Coronary artery (tissue), 2 donors: ENCODE results near the gene TRMT5.

ENCODE experiments used
- DNase-seq: peaks from one replicate; pipeline ENCODE4 v3.0.0-alpha.2; 2017; ENCODE audit warnings: low spot score
- H3K27ac ChIP-seq, 2 donors: fragments of 200-600 bp; sonication (generic); one replicate each; pipeline ENCODE4 v1.5.1; 2016 to 2019
- H3K4me3 ChIP-seq: fragments of 200-600 bp; sonication (generic); 2 replicates; pipeline ENCODE4 v1.5.1; 2016; ENCODE audit warnings: mild to moderate bottlenecking, moderate library complexity
- TF ChIP-seq, protein P1 (sequence below): fragments of 200-600 bp; sonication (generic); IDR thresholded peaks from one replicate; pipeline ENCODE4 v1.5.1; 2019; ENCODE audit warnings: antibody characterized with exemption

The TRMT5 gene

DNA sequence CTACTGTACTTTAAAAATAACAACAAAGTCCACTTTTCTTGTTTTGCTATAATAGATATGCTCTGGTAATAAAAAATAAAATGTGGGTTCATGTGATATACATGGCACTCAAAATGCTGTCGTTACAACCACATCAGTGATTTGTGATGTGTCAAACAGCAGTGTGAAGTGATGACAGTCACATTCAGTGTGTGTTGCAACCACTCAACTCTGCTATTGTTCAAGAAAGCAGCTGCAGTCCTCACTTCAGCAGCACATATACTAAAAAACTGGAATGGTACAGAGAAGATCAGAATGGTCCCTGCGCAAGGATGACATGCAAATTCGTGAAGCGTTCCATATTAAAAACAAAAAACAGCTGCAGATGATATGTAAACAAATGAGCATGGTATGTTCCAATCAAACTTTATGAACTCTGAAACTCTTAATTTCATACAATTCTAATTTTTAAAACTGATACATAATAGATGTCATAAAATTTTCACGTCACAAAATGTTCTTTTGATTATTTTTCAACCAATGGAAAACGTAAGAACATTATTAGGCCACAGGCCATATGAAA is 6.7 kb downstream of the TRMT5 start:
- no peak overlapping the region for H3K27ac ChIP-seq
- no peak overlapping the region for H3K4me3 ChIP-seq
- TF ChIP-seq, protein P1, sequence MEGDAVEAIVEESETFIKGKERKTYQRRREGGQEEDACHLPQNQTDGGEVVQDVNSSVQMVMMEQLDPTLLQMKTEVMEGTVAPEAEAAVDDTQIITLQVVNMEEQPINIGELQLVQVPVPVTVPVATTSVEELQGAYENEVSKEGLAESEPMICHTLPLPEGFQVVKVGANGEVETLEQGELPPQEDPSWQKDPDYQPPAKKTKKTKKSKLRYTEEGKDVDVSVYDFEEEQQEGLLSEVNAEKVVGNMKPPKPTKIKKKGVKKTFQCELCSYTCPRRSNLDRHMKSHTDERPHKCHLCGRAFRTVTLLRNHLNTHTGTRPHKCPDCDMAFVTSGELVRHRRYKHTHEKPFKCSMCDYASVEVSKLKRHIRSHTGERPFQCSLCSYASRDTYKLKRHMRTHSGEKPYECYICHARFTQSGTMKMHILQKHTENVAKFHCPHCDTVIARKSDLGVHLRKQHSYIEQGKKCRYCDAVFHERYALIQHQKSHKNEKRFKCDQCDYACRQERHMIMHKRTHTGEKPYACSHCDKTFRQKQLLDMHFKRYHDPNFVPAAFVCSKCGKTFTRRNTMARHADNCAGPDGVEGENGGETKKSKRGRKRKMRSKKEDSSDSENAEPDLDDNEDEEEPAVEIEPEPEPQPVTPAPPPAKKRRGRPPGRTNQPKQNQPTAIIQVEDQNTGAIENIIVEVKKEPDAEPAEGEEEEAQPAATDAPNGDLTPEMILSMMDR, result no peak
- DNase-seq, result no peak

DNA sequence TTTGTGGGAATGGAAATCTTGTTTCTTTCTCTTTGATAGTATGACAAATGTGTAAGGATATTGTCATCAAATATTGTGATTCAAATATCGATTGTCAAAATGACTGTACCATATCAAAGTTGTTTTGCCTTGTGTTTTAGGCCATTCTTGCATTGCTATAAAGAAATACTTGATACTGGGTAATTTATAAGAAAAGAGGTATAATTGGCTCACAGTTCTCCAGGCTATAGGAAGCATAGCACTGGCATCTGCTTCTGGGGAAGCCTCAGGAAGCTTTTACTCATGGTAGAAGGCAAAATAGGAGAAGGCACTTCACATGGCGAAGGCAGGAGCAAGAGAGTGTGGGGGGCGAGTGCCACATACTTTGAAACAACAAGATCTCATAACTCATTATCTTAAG is 7.8 kb downstream of the TRMT5 start:
- DNase-seq, result no peak
- H3K27ac ChIP-seq, result no peak overlapping the region
- H3K4me3 ChIP-seq, result no peak overlapping the region
- TF ChIP-seq, protein P1, result no peak

- TF ChIP-seq, protein P1, result no peak
- DNase-seq, result no peak
- Histone ChIP-seq H3K27ac (no peak overlapping the region), H3K4me3 (no peak overlapping the region)
Observed at GRCh38 chr14:60972295-60972694, 8.6 kb downstream of the TRMT5 start.

GRCh38 chr14:60971271-60971670 is 9.6 kb downstream of the TRMT5 start:
- no peak for DNase-seq
- no peak overlapping the region for H3K27ac ChIP-seq
- TF ChIP-seq, protein P1, result no peak
- no peak overlapping the region for H3K4me3 ChIP-seq

DNA sequence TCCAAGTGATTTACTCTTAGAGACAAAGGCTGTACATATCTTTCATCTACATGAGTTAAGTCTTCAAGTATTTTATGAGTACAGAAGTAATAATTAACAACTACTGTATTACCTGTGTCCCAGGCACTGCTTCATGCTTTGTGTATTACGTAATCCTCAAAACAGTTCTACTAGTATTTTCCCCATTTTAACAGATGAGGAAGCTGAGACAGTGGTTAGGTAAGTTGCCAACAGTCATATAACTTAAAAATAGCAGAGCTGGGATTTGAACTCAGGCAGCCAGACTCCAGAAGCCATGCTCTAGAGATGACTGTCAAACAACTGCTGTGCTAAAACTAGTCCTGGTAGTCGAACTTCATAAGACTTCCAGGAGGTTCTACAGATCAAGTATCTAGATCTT is 10.7 kb downstream of the TRMT5 start:
- TF ChIP-seq, protein P1, result no peak
- no peak for DNase-seq

GRCh38 chr14:60968671-60969070 is 12.2 kb downstream of the TRMT5 start:
- no peak overlapping the region for H3K27ac ChIP-seq
- no peak overlapping the region for H3K4me3 ChIP-seq
- TF ChIP-seq, protein P1, result no peak
- DNase-seq, result no peak

More for the DNA sequence above, 10.7 kb downstream of the TRMT5 start:
- Histone ChIP-seq H3K4me3 (no peak overlapping the region), H3K27ac (no peak overlapping the region)

DNA sequence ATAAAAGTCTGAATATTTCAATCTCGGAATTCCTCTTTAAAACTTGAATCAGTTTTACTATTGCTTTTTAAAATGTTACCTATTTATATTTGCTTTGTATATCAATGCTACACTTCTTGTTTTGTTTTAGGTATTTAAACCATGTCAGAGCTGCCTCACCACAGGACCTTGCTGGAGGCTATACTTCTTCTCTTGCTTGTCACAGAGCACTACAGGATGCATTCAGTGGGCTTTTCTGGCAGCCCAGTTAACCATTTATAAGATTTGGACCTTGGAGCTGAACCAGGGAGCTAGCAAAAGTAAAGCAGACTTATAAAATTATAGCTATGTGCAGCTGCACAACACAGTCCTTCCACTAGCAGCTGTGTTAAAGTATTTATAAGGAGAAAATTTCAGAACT is 12.8 kb downstream of the TRMT5 start:
- TF ChIP-seq, protein P1, result no peak
- DNase-seq, result no peak
- H3K27ac ChIP-seq, result no peak overlapping the region
- no peak overlapping the region for H3K4me3 ChIP-seq
